GM18508 (cell line): ENCODE data around the gene STXBP1.

Experiments
- ATAC-seq: cut with Tn5 transposase; IDR thresholded peaks from one replicate; pipeline ENCODE4 v1.9.1; 2021; ENCODE audit warnings: moderate number of reproducible peaks; ENCODE audit not compliant: insufficient read depth, unreplicated experiment

Gene STXBP1

GRCh38 chr9:127683723-127684122, 71.6 kb downstream of the STXBP1 start:
- no peak for ATAC-seq

GRCh38 chr9:127684576-127684975, 72.5 kb downstream of the STXBP1 start:
- ATAC-seq = no peak

GRCh38 chr9:127686461-127687393, 74.7 kb downstream of the STXBP1 start:
- no peak for ATAC-seq

- ATAC-seq = no peak
These were observed 77.4 kb downstream of the STXBP1 start for GRCh38 chr9:127689329-127690000.

GRCh38 chr9:127690735-127691134, 78.7 kb downstream of the STXBP1 start:
- no peak for ATAC-seq

- ATAC-seq = no peak
These were observed 80.0 kb downstream of the STXBP1 start for GRCh38 chr9:127692071-127692470.

GRCh38 chr9:127693143-127693542, 81.1 kb downstream of the STXBP1 start:
- ATAC-seq = no peak

GRCh38 chr9:127693697-127694096, 81.6 kb downstream of the STXBP1 start:
- no peak for ATAC-seq

- no peak for ATAC-seq
These were observed 83.0 kb downstream of the STXBP1 start for GRCh38 chr9:127694890-127695720.

GRCh38 chr9:127697575-127697974, 85.5 kb downstream of the STXBP1 start:
- ATAC-seq = no peak

- ATAC-seq = no peak
These were observed 86.3 kb downstream of the STXBP1 start for GRCh38 chr9:127698386-127698785.

GRCh38 chr9:127698985-127699670, 87.1 kb downstream of the STXBP1 start:
- ATAC-seq = peak; percentile 82

- no peak for ATAC-seq
These were observed 88.1 kb downstream of the STXBP1 start for GRCh38 chr9:127700140-127700539.

GRCh38 chr9:127700594-127701255, 88.6 kb downstream of the STXBP1 start:
- no peak for ATAC-seq

GRCh38 chr9:127703289-127703946, 91.3 kb downstream of the STXBP1 start:
- no peak for ATAC-seq

GRCh38 chr9:127705577-127706379, 93.7 kb downstream of the STXBP1 start:
- ATAC-seq = no peak

GRCh38 chr9:127706836-127707241, 94.8 kb downstream of the STXBP1 start, which contains the start of gene CFAP157:
TSS of gene CFAP157 (plus strand) at chr9:127706988. CDS start at chr9:127707032, 44 bp downstream.
- no peak for ATAC-seq

GRCh38 chr9:127707766-127708165, 95.7 kb downstream of the STXBP1 start:
- no peak for ATAC-seq
